Suprapubic skin (tissue), 3 donors: ENCODE data around the gene MORC4.

Experiments used
- CTCF ChIP-seq, 2 donors: fragments of 200-600 bp in 1 of 2; fragments of 450-650 bp in 1 of 2; sonication (generic) in 1 of 2; IDR thresholded peaks; one replicate each; pipeline ENCODE4 v1.5.1; 2016 to 2019; ENCODE audit warnings: antibody characterized with exemption in 2 of 2, mild to moderate bottlenecking in 1 of 2, moderate library complexity in 1 of 2
- POLR2A ChIP-seq, 2 donors: fragments of 450-650 bp; IDR thresholded peaks; one replicate each; pipeline ENCODE4 v1.6.1; 2017; ENCODE audit warnings: antibody characterized with exemption in 2 of 2, mild to moderate bottlenecking in 2 of 2, moderate library complexity in 2 of 2

GRCh38 chrX:106952089-106952488 lies 47.9 kb downstream of the MORC4 start:
- TF ChIP-seq CTCF (IDR thresholded peaks at IDR 0.05) (no peak), POLR2A (IDR thresholded peaks at IDR 0.05) (no peak)
